GM18499 (cell line): ENCODE results near the gene SLC22A4.

ENCODE experiments used
- ATAC-seq: cut with Tn5 transposase; IDR thresholded peaks from one replicate; pipeline ENCODE4 v1.9.1; 2021; ENCODE audit warnings: moderate number of reproducible peaks; ENCODE audit not compliant: insufficient read depth, unreplicated experiment

The SLC22A4 gene

DNA sequence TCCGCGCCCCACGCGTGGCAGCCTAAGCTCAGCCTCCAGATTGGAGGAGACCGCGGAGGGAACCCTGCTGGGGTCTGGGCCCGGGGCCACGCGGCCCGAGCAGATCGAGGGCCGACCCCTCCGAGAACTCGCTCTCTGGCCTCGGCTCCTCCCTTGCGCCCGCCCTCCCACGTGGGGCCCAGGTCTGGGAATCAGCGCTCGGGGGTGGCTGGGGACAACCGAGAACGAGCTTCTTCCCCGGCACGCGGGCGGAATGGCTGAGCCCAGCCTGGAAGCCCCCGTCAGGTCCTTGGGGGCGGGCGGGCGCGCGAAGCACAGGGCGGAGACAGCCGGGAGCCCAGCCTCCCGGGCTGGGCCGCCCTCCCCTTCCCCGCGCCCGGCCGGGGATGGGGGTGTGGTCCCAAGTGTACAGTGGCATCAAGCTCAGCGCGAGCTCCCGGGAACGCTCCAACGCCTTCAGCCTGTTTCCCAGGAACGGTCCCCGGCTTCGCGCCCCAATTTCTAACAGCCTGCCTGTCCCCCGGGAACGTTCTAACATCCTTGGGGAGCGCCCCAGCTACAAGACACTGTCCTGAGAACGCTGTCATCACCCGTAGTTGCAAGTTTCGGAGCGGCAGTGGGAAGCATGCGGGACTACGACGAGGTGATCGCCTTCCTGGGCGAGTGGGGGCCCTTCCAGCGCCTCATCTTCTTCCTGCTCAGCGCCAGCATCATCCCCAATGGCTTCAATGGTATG is at the start of gene SLC22A4:
Gene SLC22A4, plus strand, starts transcription at position 403 of the 736 bp plus-strand sequence. Its CDS starts 223 bp downstream, at position 626.
- no peak for ATAC-seq

DNA sequence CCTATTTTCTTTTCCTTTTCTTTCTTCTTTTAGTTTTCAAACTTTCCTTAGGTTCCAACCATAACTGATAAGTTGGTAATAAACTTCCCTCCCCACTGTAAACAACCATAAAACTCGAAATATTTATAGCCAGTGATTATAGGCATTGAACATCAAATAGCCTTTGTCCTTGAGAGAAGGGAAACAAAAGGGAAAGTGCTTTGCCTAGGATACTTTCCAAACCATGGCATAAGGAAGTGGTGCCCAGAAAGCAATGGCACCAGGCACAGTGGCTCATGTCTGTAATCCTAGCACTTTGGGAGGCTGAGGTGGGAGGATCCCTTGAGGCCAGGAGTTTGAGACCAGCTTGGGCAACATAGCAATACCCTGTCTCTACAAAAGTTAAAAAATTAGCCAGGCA is 48.6 kb upstream of the SLC22A4 start:
- ATAC-seq = no peak

DNA sequence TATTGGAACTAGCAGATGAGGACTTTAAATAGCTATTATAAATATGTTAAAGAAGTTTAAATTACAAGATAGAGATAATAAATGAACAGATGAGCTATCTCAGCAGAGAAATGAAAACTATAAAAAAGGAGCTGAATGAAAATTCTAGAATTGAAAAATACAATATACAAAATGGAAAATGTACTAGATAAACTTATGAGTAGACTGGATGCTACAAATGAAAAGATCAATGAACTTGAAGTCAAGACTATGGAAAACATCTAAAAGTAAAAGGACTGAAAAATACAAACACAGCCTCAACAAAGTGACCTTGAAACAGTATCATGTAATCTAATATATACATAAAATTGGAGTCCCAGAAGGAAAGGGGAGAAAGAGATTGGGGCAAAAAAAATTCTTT is 47.4 kb upstream of the SLC22A4 start:
- ATAC-seq = no peak

DNA sequence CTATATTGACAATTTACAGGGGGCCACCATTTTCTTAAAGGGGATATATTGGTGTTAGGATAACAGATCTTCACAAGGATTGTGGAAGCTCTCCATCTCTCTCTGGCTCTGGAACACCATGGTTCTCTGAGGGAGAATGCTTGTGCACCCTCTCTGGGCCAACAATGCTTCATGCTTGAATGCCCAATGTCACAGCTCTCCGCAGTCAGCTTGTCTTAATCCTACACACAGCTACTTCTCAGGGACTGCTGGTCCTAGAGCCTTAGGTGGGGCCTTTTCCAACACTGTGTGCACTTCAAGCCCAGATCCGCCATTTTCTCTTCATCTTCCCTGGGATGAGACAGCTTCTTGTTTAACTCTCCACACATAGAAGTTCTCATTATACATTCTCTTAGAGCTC is 43.6 kb upstream of the SLC22A4 start:
- ATAC-seq = no peak

DNA sequence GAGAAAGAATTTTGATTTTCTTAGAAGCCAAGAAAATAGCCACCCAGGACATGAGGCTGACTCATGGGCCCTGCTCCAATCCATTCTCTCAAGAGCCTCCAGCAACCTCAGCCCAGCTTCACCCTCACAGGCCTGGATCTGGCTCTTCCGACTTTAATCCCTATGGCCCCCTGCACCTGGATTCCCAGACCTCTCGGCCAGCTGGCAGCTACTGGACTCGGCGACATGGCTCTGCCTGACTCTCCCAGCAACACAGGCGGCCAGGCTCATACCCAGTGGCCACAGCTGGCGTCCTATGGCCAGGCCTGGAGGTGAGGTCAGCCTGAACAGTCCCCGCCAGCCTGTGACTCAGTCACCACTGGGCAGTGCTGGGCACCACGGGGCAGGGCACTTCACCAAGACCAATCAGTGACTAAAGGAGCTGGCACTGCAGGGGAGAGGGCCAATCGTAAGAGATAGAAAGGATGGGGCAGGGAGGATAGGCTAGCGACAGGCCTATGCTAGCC is 42.9 kb upstream of the SLC22A4 start:
- no peak for ATAC-seq

DNA sequence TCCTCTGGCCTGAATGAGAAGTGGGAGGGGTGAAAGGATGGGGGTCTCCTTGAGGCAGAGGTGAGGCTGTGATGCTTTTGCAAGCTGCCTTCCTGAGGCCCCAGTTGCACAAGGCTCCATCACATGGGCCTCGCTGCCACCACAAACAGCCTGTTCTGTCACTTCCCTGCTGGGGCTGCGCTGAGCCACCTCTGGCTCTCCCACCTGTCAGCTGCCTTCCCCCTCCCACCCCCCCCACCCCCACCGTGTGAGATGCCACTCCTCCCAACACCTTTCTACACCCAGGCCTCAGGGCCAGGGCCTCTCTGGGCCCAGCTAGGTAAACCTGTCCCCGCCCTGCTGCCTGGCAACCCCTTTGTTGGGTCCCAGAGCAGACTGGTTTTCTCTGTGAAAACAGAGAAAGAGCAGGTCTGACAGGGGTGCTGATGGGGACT is 41.2 kb upstream of the SLC22A4 start:
- ATAC-seq = no peak

DNA sequence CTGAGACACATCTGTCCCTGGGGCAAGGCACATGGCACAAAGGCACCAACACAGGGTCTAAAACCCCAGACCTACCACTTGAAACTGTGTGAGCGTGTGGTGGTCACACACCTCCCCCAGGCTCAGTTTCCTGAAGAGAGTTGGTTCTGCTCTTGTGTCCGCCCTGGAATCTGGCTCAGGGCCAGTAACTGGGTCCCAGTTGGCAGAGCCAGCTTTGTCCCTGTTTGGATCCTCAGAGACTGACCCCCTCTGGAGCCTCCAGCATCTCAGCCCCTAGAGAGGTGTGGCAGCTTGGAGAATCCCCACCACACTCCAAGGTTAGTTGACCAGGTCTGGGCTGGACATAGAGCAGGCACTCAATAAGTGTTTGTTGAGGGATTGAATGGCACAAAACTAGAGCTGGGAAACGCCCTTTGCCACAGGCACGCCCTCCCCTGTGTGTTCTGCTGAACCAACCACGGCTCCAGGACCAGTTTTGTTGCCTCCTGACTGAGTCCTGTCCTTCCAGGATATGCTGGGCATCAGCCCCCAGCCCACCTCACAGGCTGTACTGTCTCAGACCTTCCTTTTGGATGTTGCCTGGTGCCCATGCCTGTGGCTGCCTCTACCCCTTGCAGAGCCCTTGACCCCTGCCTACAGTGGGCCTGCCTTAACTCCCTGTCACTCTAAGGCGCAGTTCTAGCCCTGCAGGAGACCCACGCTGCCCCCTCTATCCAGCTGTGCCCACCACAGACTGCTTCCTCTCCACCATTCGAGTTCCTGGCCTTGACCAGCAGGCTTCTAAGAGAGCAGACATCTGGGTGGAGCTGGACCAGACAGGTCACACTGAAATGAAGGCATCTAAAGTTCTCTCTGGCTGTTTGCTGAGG is 40.5 kb upstream of the SLC22A4 start:
- ATAC-seq = no peak

DNA sequence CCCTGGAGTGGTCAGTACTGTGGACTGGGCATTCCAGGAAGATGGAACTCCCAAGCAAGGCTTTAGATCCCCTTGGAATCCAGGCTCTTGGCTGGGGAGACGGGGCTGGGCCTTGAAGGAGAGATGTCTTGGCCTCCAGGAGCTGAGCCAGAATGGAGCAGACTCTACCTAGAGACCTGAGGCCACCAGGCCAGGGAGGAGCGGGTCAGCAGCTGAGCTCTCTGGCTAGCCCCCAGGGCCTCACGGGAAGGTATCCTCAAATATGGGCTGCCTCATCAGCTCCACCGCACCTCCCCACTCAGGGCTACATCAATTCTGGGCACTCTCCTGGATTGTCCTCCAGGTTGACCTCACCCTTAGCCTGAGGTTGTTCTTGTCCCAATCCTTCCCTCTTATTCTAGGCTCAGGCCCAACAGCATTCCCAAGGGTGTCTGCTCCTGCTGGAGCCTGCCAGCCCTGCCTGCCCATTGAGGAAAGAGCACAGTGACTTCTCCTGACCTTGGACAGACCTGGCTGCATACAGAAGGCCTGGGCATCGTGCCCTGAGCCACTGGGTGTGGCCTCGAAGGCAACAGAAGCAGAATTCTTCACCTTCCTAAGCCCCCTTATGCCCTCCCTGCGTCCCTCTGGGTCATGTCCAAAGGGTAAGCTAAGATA is 39.7 kb upstream of the SLC22A4 start:
- no peak for ATAC-seq

DNA sequence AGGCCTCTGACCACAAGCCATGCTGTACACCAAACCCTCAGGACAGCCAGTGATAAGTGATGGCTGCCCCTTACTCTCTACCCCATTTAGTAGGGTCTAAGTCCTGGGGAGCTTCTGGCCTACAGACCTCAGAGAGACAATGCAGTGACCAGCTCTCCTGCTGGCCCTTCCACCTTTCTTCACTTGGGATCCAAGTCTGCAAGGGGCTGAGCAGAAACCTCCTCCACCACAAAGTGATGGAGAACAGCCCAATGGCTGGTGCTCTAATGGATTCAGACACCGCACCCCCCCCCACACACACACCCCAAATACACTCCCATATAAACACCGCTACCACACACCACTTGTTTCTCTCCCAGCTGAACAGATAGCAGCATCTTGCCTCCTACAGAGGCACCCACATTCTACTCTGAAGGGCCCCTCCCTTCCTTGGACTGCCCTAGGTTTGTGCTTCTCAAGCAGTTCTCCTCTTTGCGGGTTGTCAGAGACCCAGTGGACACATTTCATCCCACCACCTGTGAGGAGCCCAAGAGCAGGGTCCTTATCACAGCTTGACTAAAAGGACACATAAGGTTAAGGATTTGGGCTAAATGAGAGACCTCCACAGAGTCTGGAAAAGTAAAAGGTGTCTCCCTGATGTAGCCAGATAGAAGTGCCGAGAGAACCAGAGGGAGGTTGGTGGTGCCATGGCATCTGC is 38.0 kb upstream of the SLC22A4 start:
- no peak for ATAC-seq

DNA sequence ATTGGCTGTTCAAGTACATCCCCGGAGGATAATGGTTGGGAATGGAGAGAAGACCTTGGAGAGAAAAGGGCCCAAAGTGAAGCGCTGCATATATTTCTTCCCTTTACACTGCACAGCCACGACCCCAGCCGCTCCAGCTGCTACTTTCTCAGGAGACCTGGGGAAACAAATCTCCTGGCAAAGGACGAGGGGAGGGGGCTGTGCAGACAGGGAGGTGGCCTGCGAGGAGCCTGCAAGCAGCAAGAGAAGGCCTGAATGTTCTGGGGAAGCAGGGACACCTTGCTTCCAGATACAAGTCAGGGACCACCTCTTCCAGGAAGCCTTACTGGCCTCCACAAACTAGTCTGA is 37.4 kb upstream of the SLC22A4 start:
- no peak for ATAC-seq

DNA sequence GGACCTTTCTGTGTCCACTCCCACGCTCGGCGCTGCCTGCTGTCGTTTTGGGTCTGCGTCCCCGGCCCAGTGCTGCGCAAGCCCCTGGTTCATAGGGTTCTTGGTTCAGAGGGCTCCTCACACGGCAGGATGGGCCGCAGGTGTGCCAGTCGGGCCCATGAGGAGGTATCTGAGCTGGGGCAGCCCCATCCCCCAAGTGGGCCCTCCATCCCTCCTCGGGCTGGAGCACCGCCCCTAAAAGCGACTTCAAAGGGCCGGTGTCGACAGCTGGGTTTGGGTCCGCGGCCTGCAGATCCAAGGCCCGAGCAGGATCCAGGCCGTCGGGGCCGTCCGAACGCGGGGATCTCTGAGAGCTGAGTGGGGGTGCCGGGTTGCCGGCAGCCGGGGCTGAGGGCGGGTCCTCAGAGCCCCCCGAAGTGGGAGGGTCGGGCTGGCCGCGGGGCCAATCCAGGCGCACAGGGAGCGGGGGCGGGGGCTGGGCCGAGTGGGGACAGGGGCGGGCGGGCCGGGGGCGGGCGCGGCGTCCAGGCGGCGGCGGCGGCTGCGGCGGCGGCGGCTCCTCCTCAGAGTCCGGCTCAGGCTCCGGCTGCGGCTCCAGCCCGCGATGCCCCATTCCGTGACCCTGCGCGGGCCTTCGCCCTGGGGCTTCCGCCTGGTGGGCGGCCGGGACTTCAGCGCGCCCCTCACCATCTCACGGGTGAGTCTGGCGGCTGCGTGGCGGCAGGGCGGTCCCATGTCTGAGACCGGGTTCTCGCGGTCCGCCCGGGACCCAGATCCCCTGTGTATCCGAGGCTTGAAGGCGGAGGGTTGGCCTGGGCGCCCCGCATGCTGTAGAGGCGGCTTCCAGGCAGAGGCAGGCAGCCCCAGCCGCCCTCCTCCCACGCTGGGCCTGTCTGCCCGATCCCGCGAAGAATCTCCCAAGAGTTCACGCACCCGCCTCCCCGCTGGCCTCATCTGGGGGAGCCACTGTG is 36.8 kb upstream of the SLC22A4 start, which contains the start of gene PDLIM4:
Gene PDLIM4, plus strand, starts transcription at position 566 of the 971 bp plus-strand sequence. Its CDS starts 39 bp downstream, at position 605.
- no peak for ATAC-seq

DNA sequence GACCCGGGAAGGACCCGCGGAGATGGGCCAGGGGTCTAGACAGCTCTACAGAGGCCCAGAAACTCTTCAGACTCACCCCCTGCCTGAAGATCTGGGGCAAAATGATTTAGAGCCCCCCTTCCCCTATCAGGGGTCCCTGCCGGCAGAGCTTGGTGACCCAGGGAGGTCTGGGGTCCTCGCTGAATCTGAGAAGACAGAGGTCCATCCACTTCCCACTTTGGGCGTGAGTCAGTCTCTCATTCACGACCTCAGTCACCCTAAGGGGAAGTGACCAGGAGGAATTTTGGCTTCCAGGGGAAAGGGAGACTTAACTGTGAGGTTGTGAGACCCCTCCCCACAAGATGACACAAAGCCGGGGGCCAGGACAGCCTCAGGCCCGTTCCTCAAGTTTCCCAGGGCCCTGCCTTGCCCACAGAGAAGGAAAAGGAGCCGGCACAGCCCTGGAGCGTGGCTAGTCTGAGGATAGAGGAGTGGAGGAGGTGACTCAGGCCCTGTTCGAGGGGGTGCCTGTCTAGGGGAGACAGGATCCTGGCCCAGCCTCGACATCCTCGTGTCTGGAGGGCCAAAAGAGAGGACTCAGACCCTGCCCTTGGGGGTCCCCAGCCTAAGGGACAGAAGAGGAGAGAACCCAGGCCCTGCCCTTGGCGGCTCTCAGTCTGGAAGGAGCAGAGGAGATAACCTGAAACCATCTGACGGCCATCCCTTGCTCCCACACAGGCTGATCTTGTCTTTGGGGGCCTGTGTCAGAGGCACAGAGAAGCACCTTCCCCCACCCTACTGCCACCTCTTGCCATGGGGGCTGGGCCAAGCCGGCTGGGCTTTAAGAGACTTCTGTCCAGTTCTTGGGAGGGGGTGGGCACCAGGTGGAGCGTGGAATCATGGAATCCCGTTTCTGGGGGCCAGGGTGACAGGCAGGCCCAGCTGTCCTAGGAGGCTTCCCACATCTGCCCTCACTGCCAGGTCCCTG is 35.8 kb upstream of the SLC22A4 start:
- no peak for ATAC-seq

DNA sequence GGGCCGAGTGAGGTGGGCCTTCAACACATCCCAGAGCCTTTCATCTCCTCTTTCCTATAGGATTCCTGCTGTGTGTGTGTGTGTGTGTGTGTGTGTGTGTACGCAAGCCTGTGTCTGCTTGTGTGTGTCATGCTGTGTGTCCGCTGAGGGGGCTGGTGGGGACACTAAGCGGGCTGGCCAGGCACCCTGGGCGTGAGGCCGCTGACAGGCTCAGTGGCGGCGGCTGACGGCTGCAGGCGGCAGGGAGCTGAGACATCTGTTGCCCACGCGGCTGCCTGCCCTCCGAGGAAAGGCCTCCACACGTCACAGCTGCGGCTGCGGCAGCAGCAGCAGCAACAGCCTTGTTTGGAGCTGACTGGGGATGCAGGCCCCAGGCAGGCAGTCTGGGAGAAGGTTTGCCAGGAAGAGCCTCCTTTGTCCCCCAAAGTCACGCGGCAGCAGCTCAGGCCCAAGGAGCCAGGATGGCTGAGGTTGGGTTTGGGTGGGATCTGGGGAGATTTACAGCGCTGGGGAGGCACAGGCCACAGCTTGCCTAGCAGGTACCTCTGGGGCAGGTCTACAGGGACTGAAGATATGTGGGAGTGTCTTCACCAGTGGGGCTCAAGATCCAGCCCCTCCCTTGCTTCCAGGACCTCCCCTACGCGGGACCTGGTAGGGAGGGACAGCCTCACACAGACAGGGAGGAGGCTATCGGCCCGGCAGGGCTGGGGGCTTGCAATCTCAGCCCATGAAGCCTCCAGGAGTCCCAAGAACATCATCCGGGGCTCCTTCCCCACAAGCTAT is 34.9 kb upstream of the SLC22A4 start:
- ATAC-seq = no peak

DNA sequence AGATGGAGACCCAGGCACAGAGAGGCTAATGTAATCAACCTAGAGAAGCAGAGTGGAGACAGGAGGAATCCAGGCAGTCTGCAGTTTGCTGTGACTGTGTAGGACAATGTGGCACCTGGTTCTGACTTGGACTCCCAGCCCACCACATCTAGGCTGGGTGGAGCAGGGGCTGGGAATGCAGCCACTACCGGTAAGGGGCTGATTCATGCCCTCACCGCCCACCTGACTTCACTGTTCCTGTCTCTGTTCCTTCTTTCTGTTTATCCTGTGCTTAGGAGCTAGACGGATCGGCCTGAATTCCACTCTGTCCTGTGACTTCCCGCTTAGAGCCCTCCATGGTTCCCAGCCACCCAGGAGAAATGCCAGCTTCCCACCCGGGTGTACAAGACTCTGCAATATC is 34.1 kb upstream of the SLC22A4 start:
- ATAC-seq = no peak

DNA sequence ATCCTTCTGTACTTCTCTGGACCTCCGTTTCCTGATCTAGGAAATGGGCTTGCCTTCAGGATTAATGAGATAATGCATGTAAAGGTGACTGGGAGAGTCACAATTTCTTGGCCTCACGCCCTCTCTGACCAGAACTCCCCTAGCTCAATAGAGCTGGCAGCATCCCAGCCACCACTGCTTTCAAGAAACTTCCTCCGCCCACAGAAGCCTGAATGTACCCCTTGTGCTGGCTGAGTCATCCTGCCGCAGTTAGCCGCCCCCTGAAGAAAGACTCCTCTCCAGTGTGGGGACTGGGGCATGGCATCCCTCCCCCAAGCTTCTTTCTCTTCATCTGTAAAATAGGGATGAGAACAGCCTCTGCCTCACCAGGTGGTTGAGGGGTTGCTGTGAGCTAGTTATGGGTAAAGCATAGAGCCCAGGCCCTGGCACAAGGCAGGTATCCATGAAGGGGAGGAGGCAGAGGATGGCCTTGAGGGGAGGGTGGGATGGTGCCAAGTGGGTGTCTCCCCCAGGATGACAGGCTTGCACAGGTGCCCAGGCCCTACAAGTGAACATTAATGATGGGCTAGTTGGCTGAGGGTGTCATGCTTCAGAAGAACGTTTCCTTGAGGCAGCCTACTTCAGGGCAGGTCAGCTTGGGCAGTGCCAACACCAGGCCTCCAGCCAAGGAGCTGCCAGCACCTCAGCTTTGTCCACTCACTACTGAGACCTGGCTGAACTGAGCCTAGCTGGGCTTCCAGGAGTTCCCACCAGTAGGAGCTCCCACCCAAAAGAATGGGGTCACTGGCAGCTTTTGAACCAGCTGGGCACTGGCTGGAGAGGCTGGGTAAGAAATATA is 33.3 kb upstream of the SLC22A4 start:
- no peak for ATAC-seq
